ENCODE data around the gene PTGIS. TPM values are rescaled to one million over a fixed set of nuclear protein-coding genes. Genes with fewer than 3 reads are reported as not detected.
A peak's percentile ranks its signal among the peaks of the same experiment; 100 is the strongest.

PTGIS gene
- total RNA-seq, 2 experiments from 2014 or later = 1.9 to 2.5 TPM

- peaks cover 4% of the 10 kb centered on the region for H3K4me1 Mint-ChIP-seq (ENCODE audit: low read depth)
- POLR2A ChIA-PET = no interaction called here
- H3K4me3 Mint-ChIP-seq = no peak overlapping the region
- H3K27ac Mint-ChIP-seq = no peak overlapping the region
- no peak for DNase-seq
- peaks cover 6% of the 10 kb centered on the region for H3K9me3 Mint-ChIP-seq (ENCODE audit: insufficient read depth)
- ATAC-seq = peak; percentile 33
- H3K36me3 Mint-ChIP-seq (ENCODE audit: low read depth) = peaks cover 18% of the 10 kb centered on the region
- peaks cover 8% of the 10 kb centered on the region for H3K27me3 Mint-ChIP-seq (ENCODE audit: low read depth)
- CTCF ChIA-PET = interaction anchor here (0.8 to 1.3 kb wide), 6 partner anchors 8 to 62 kb away, joined by 3 to 6 read pairs (median 3); no protein-coding TSS in a partner anchor
These were observed 18.0 kb downstream of the PTGIS start for GRCh38 chr20:49549801-49550551.

GRCh38 chr20:49548371-49548947, 19.5 kb downstream of the PTGIS start:
- no peak for DNase-seq
- Mint-ChIP-seq H3K27ac (no peak overlapping the region), H3K4me1 (ENCODE audit: low read depth) (peaks cover 12% of the 10 kb centered on the region), H3K36me3 (ENCODE audit: low read depth) (peaks cover 24% of the 10 kb centered on the region), H3K9me3 (ENCODE audit: insufficient read depth) (peaks cover 6% of the 10 kb centered on the region), H3K4me3 (no peak overlapping the region), H3K27me3 (ENCODE audit: low read depth) (peaks cover 6% of the 10 kb centered on the region)
- ATAC-seq = no peak
- ChIA-PET CTCF (interaction anchor here (0.6 to 1.1 kb wide), 3 partner anchors 60 to 523 kb away, joined by 3 to 4 read pairs (median 3); no protein-coding TSS in a partner anchor), POLR2A (no interaction called here)

GRCh38 chr20:49545572-49545971, 22.4 kb downstream of the PTGIS start:
- Mint-ChIP-seq H3K27ac (no peak overlapping the region), H3K27me3 (ENCODE audit: low read depth) (no peaks in the 10 kb centered on the region), H3K4me3 (no peak overlapping the region), H3K9me3 (ENCODE audit: insufficient read depth) (peaks cover 6% of the 10 kb centered on the region), H3K36me3 (ENCODE audit: low read depth) (peaks cover 31% of the 10 kb centered on the region), H3K4me1 (ENCODE audit: low read depth) (peaks cover 26% of the 10 kb centered on the region)
- ATAC-seq = no peak
- ChIA-PET POLR2A (no interaction called here), CTCF (interaction anchor here (0.9 to 11.9 kb wide), 3 partner anchors 9 to 62 kb away, joined by 3 to 459 read pairs (median 51); no protein-coding TSS in a partner anchor)
- DNase-seq = no peak

GRCh38 chr20:49544535-49544934, 23.4 kb downstream of the PTGIS start:
- Mint-ChIP-seq H3K9me3 (ENCODE audit: insufficient read depth) (peaks cover 6% of the 10 kb centered on the region), H3K36me3 (ENCODE audit: low read depth) (peaks cover 33% of the 10 kb centered on the region), H3K27me3 (ENCODE audit: low read depth) (no peaks in the 10 kb centered on the region), H3K27ac (no peak overlapping the region), H3K4me3 (no peak overlapping the region), H3K4me1 (ENCODE audit: low read depth) (peaks cover 26% of the 10 kb centered on the region)
- no peak for DNase-seq
- ChIA-PET CTCF (interaction anchor here (0.7 to 11.9 kb wide), 4 partner anchors 10 to 63 kb away, joined by 3 to 459 read pairs (median 27); no protein-coding TSS in a partner anchor), POLR2A (interaction anchor here (0.7 to 1.1 kb wide), 2 partner anchors 50 to 59 kb away, joined by 3 to 4 read pairs; no protein-coding TSS in a partner anchor)
- ATAC-seq = no peak

- Mint-ChIP-seq H3K9me3 (ENCODE audit: insufficient read depth) (peaks cover 6% of the 10 kb centered on the region), H3K4me1 (ENCODE audit: low read depth) (peaks cover 26% of the 10 kb centered on the region), H3K36me3 (ENCODE audit: low read depth) (peaks cover 35% of the 10 kb centered on the region), H3K4me3 (no peak overlapping the region), H3K27me3 (ENCODE audit: low read depth) (no peaks in the 10 kb centered on the region), H3K27ac (peak overlapping the region; percentile 30)
- DNase-seq (no peak), ATAC-seq (no peak)
- ChIA-PET CTCF (interaction anchor here (0.7 to 11.9 kb wide), 6 partner anchors 10 to 153 kb away, joined by 3 to 459 read pairs (median 28); no protein-coding TSS in a partner anchor), POLR2A (interaction anchor here (1.1 to 1.3 kb wide), 2 partner anchors 9 to 50 kb away, joined by 3 read pairs; no protein-coding TSS in a partner anchor)
These were observed 24.0 kb downstream of the PTGIS start for GRCh38 chr20:49543858-49544437.

- no peak overlapping the region for H3K4me3 Mint-ChIP-seq
- DNase-seq (no peak), ATAC-seq (no peak)
- H3K9me3 Mint-ChIP-seq (ENCODE audit: insufficient read depth) = peaks cover 6% of the 10 kb centered on the region
- ChIA-PET POLR2A (interaction anchor here (0.6 to 2.5 kb wide), 3 partner anchors 10 to 350 kb away, joined by 3 to 27 read pairs (median 3); no protein-coding TSS in a partner anchor), CTCF (interaction anchor here (0.9 to 11.9 kb wide), 13 partner anchors 11 to 345 kb away, joined by 3 to 459 read pairs (median 10); no protein-coding TSS in a partner anchor)
- peaks cover 35% of the 10 kb centered on the region for H3K36me3 Mint-ChIP-seq (ENCODE audit: low read depth)
- H3K4me1 Mint-ChIP-seq (ENCODE audit: low read depth) = peaks cover 26% of the 10 kb centered on the region
- no peaks in the 10 kb centered on the region for H3K27me3 Mint-ChIP-seq (ENCODE audit: low read depth)
- peak overlapping the region; percentile 53 for H3K27ac Mint-ChIP-seq
These were observed 24.7 kb downstream of the PTGIS start for GRCh38 chr20:49543071-49543857.

GRCh38 chr20:49542514-49542991, 25.4 kb downstream of the PTGIS start:
- H3K27me3 Mint-ChIP-seq (ENCODE audit: low read depth) = no peaks in the 10 kb centered on the region
- H3K4me1 Mint-ChIP-seq (ENCODE audit: low read depth) = peaks cover 26% of the 10 kb centered on the region
- POLR2A ChIA-PET = interaction anchor here (0.6 to 2.5 kb wide), 4 partner anchors 11 to 351 kb away, joined by 3 to 27 read pairs (median 3); no protein-coding TSS in a partner anchor
- ATAC-seq = no peak
- peaks cover 6% of the 10 kb centered on the region for H3K9me3 Mint-ChIP-seq (ENCODE audit: insufficient read depth)
- CTCF ChIA-PET = interaction anchor here (0.7 to 11.9 kb wide), 20 partner anchors 8 to 346 kb away, joined by 3 to 459 read pairs (median 7); partner anchors contain the start of gene SLC9A8
- no peak for DNase-seq
- H3K4me3 Mint-ChIP-seq = no peak overlapping the region
- peak overlapping the region; percentile 91 for H3K27ac Mint-ChIP-seq
- H3K36me3 Mint-ChIP-seq (ENCODE audit: low read depth) = peaks cover 35% of the 10 kb centered on the region

- peak overlapping the region; percentile 91 for H3K27ac Mint-ChIP-seq
- ChIA-PET CTCF (interaction anchor here (0.6 to 11.9 kb wide), 33 partner anchors 9 to 404 kb away, joined by 3 to 459 read pairs (median 5); partner anchors contain the start of gene SLC9A8), POLR2A (interaction anchor here (0.6 to 2.5 kb wide), 4 partner anchors 54 to 172 kb away, joined by 3 to 27 read pairs (median 4); no protein-coding TSS in a partner anchor)
- H3K4me3 Mint-ChIP-seq = no peak overlapping the region
- peaks cover 32% of the 10 kb centered on the region for H3K36me3 Mint-ChIP-seq (ENCODE audit: low read depth)
- no peaks in the 10 kb centered on the region for H3K27me3 Mint-ChIP-seq (ENCODE audit: low read depth)
- DNase-seq (peak; percentile 86), ATAC-seq (peak; percentile 75)
- H3K4me1 Mint-ChIP-seq (ENCODE audit: low read depth) = peaks cover 26% of the 10 kb centered on the region
- H3K9me3 Mint-ChIP-seq (ENCODE audit: insufficient read depth) = peaks cover 6% of the 10 kb centered on the region
These were observed 26.0 kb downstream of the PTGIS start for GRCh38 chr20:49541733-49542513.

GRCh38 chr20:49540687-49541435, 27.1 kb downstream of the PTGIS start:
- CTCF ChIA-PET = interaction anchor here (0.6 to 11.9 kb wide), 30 partner anchors 8 to 405 kb away, joined by 3 to 459 read pairs (median 5); no protein-coding TSS in a partner anchor
- peaks cover 27% of the 10 kb centered on the region for H3K4me1 Mint-ChIP-seq (ENCODE audit: low read depth)
- H3K4me3 Mint-ChIP-seq = no peak overlapping the region
- POLR2A ChIA-PET = interaction anchor here (1.1 to 2.5 kb wide), 2 partner anchors 55 to 70 kb away, joined by 5 to 27 read pairs; no protein-coding TSS in a partner anchor
- no peaks in the 10 kb centered on the region for H3K27me3 Mint-ChIP-seq (ENCODE audit: low read depth)
- DNase-seq = no peak
- H3K36me3 Mint-ChIP-seq (ENCODE audit: low read depth) = peaks cover 27% of the 10 kb centered on the region
- no peak for ATAC-seq
- no peak overlapping the region for H3K27ac Mint-ChIP-seq
- peaks cover 6% of the 10 kb centered on the region for H3K9me3 Mint-ChIP-seq (ENCODE audit: insufficient read depth)
